Endometrial microvascular endothelial cells (primary cell): ENCODE data around the gene SLC25A31. TPM values are rescaled to one million over a fixed set of nuclear protein-coding genes. Genes with fewer than 3 reads are reported as not detected.

Experiments used
- in situ Hi-C: cut with HindIII; loops from 2 replicates; pipeline ENCODE4 v1.10.0; 2017; ENCODE audit warnings: low sequenced_read_pairs, low pct_unique_long_range_greater_than_20kb; ENCODE audit errors: inconsistent ontology term
- total RNA-seq: library from RNA; depleted of rRNA; stranded (reverse); fragments of >200 nt; gene quantifications from one replicate; pipeline ENCODE4 v1.2.3, GENCODE V29; 2015; ENCODE audit errors: inconsistent ontology term

SLC25A31 gene
- total RNA-seq = not detected

DNA sequence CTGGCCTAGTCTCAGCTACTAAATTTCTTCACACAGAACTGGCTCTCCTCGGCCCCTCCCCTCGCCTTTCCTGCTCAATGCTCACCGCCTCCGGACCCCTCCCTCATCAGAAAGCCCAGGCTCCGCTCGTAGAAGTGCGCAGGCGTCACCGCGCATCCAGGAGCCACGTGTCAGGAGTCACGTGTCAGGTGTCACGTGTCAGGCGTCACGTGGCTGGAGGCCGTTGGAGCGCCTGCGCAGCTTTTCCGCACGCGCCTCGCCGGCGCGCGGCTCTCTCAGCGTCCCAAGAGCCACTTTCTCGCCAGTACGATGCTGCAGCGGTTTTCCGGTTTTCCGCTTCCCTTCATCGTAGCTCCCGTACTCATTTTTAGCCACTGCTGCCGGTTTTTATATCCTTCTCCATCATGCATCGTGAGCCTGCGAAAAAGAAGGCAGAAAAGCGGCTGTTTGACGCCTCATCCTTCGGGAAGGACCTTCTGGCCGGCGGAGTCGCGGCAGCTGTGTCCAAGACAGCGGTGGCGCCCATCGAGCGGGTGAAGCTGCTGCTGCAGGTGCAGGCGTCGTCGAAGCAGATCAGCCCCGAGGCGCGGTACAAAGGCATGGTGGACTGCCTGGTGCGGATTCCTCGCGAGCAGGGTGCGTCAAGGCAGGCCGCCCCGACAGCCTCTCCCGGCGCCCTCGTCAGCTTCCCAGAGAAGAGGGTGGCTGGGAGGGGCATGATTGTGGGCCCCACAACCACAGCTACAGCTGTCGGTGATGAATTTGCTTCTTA is at the start of gene SLC25A31:
Gene SLC25A31, plus strand, starts transcription at position 259 of the 772 bp plus-strand sequence. Its CDS starts 146 bp downstream, at position 405.
- in situ Hi-C loops = no loop called here

DNA sequence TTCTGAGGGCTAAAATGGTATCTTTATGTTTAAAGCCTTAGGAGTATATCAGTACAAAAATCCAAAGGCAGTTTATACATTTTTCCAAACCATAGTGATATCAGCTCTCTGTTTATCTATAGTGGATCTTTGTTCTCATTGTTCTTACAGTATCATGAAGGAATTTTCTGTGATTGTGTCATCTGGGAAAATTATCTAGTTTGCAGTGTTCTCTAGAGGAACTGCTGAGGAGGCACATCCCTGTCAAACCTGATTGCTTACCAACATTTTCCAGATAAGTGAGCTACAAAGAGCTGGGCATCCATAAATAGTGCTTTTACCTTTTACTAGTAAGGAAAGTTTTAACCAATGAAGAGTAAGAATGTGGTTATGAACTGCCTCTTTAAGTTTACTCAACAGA is 44.9 kb upstream of the SLC25A31 start:
- in situ Hi-C loops = no loop called here

DNA sequence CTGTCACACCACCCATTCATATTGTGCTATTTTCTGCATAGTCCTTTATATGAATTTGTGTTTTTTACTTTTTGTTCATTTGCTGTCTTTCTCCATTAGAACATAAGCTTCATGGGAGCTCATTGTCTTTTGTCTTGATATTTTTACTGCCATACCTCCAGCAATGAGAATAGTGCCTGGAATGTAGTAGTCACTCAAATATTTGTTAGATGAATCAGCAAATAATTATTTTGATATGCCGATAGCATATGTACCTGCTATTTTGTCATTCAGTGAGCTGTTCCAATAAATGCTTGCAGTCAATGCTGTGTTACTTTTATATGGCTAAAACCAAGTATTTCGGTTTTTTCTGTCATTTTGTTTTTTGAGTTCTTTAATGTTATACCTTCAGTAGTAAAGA is 43.5 kb upstream of the SLC25A31 start:
- in situ Hi-C loops = no loop called here

DNA sequence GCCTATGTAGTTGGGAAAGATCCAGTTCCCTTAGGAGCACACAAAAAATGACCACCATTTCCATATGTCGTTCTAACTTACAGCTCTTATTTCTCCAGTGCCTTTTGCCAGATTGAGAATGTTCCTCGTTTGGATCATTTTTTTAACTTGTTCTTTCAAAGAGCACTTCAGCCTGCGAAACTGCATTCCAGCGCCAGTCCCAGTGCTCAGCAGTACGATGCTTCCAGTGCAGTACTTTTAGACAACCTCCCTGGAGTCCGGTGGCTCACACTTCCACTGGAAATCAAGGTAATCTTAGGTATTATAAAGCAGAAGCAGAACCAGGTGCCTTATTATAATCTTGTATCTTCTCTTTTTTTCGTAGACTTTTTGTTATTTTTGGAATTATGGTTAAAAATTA is 42.6 kb upstream of the SLC25A31 start:
- in situ Hi-C loops = no loop called here

DNA sequence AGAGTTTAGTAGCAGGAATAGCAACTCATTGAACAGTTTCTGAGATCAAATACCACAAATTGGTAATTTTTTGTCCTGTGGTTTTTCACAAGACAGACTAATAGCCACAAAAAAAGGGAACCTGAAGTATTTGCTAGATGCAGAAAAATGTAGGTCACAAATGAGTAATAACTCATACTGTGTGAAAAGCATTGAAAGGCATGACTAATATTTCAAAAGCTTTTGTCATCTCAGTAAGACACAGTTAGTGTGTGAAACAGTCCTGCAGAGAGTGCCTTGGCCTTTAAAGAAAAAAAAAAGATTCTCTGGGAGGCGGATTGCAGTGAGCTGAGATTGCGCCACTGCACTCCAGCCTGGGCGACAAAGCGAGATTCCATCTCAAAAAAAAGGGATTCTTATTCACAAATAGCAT is 31.4 kb upstream of the SLC25A31 start:
- in situ Hi-C loops = no loop called here

DNA sequence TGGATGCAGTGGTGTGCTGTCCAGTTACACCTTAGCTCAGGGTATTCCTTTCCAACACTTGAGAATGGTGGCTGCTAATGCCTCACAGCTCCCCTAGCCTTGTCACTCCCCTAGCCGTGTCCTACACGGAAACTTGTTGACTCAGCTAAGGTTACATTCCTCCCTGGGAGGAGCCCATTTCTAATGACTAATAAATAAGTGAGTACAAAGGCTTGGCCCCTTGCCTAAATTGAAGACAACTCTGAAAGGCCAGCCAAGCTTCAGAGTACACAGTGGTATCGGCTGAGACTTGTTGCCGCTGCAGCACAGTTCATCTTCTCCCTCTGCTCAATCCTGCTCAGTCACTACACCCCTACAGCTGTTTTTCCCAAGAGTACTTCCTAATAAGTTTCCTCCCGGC is 21.2 kb upstream of the SLC25A31 start:
- in situ Hi-C loops = no loop called here

DNA sequence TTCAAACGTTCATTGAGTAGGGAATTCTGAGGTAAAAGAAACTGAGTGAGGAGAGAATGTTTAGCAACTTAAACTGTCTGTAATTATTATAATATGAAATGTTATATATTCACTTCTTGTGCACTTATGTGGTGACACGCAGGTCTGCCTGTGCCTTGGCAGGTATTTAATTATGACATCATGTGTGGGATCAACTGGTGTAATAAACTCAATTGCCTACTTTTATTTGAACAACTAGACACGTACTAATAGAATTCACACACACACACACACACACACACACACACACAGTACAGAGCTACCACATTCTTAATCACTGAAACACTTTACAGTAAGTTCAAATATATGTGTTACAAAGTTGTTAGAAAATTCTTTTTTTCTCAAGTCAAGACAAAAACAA is 20.7 kb upstream of the SLC25A31 start:
- in situ Hi-C loops = no loop called here

DNA sequence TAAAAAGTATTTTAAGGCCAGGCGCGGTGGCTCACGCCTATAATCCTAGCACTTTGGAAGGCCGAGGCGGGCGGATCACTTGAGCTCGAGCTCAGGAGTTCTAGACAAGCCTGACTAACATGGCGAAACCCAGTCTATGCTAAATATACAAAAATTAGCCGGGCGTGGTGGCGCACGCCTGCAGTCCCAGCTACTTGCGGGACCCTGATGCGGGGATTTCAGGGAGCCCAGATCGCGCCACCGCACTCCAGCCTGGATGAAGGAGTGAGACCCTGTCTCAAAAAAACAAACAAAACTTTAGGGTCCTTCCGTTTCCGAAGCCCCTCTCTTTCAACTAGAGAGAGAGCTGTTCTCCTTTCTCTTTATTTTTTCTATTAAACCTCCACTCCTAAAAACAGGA is 1.2 kb downstream of the SLC25A31 start:
- in situ Hi-C loops = no loop called here

DNA sequence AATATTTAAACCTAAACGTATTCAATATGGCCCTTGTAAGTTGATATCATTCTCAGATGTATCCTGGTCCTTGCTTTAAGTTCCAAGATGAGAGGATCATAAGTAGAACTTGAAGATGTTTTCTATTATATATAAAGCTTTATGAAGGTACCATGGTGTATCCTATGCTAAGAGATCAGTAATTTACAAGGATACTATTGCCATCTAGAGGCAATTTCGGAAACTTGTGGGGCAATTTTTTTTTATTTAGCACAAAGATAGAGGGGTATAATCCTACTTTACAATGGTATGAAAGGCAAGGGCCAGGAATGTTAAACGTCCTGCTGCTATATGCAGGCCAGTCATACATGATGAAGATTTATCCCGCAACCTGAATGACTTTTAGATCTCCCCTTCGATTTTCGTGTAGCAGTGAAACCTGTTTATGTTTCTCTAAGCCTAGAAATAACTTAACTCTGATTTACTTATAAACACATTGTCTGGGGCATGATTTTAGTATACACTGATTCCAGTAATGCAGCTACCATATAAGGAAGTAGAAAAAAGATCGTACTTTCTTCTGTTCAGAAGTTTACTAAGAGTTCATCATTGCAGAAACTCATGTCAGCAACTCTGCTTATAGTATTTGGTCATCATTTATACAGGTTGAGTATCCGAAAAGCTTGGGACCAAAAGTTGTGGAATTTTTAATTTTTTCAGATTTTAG is 2.6 kb downstream of the SLC25A31 start:
- in situ Hi-C loops = no loop called here

DNA sequence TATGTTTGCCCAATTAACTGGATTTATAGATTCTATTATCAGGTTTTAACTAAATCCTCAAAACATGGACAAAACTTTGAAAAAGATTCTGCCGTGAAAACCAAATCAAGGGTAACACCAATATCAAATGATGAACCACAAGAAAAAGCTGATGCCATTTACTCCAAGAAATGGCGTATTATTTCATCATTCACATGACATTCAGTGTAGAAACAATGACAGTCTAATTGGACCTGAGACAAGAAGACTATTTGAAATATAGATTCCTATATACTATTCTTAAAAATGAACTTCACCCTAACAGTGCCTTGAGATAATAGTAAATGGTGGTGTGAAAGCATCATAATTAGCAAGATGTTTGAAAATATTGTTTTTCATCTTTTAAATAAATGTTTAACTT is 4.8 kb downstream of the SLC25A31 start:
- in situ Hi-C loops = no loop called here

DNA sequence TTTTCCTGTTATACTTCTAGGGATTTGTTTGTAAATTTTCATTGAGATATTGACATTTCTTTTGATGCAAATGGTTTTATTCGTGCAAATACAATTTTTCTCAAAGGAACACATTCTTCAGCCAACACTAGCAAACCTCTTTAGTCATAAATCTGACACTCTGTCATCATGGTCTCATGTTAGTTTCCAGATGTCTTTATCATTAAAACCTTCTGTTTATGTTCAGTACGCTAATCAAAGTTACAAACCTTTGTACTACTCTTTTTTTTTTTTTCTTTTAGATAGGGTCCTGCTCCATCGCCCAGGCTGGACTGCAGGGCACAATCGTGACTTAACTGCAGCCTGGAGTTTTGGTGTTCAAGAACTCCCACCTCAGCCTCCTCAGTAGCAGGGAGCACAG is 7.1 kb downstream of the SLC25A31 start:
- in situ Hi-C loops = no loop called here

DNA sequence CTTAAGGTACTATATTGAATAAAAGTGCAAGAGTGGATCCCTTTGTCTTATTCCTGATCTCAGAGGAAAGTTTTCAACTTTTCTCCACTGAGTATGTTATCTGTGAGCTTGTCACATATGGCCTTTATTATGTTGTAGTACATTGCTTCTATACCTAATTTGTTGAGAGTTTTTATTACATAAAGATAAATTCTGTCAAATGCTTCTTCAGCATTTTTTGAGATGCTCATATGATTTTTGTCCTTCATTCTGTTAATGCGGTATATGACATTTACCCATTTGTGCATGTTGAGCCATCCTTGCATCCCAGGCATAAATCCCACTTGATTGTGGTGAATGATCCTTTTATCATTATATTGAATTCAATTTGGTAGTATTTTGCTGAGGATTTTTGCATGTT is 11.0 kb downstream of the SLC25A31 start:
- in situ Hi-C loops = no loop called here

DNA sequence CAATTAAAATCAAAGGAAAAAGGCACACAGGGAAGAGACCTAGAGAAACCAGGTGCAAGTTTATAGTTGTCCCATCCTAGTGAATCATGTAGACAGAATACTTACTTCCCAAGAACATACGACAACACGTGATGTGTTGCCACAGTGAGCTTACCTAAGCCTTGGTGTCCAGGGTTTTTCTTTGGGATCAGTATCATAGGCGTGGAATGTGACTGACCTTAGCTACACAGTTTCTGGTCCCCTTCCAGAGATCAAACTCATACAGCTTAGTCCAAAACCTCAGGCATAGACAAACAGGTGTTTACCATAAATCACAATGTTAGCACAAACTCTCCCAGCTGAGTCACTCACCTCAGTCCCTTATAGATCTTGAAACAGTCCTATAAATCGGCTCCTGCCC is 17.7 kb downstream of the SLC25A31 start:
- in situ Hi-C loops = no loop called here

DNA sequence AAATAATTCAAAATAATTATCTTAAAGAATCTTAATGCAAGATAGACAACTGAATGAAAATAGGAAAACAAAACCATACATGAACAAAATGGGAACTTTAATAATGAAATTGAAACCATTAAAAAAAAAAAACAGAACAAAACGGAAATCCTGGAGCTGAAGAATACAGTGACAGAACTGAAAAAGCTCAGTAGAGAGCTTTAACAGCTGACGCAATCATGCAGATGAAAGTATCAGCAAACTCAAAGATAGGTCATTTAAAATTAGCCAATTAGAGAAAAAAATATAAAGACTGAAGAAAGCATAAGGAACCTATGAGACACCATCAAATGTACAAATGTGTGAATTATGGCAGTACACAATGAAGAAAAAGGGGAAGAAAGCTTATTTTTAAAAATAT is 18.8 kb downstream of the SLC25A31 start:
- in situ Hi-C loops = no loop called here

DNA sequence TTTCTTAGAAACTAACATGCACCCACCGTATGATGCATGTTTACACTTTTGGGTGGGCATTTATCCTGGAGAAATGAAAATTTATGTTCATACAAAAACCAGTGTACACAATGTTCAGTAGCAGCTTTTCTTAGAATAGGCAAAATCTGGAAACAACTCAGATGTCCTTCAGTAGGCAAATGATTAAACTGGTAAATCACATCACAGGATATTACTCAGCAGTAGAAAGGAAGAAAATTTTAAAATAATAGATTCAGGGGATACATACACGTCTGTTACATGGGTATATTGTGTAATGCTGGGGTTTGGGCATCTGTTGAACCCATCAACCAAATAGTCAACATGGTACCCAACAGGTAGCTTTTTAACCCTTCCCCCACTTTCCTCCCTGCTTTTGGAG is 26.7 kb downstream of the SLC25A31 start:
- in situ Hi-C loops = no loop called here

DNA sequence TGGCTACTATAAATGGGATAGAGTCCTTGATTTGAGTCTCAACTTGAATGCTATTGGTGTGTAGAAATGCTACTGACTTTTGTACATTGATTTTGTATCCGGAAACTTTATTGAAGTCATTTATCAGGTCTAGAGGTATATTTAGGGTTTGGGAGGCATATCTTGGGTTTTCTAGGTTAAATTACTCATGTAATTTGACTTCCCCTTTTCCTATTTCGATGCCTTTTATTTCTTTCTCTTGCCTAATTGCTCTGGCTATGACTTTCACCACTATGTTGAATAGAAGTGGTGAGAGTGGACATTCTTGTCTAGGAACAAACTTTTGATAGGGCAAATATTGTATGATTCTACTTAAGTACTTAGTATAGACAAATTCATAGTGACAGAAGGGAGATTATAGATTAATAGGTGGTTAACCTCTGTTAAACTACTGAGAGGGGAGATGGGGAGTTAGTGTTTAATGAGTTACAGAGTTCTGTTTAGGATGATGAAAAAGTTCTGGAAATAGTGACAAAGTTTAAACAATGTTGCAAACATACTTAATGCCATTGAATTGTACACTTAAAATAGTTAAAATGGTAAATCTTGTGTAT is 29.1 kb downstream of the SLC25A31 start:
- in situ Hi-C loops = no loop called here

DNA sequence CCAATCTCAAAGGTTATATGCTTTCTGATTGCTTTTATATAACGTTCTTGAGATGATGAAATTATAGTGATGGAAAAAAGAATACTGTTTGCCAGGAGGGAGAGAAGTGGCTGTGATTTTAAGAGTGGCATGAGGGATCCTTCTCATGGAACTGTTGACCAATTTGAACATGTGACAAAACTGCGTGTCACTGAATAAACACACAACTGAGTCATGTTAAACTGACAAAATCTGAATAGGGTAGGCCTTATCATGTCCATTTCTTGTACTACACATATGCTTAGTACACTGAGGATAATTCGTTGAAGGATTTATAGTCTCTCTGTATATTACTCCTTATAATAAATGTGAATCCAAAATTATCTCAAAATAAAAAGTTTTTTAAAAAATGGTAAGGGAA is 29.7 kb downstream of the SLC25A31 start:
- in situ Hi-C loops = no loop called here

DNA sequence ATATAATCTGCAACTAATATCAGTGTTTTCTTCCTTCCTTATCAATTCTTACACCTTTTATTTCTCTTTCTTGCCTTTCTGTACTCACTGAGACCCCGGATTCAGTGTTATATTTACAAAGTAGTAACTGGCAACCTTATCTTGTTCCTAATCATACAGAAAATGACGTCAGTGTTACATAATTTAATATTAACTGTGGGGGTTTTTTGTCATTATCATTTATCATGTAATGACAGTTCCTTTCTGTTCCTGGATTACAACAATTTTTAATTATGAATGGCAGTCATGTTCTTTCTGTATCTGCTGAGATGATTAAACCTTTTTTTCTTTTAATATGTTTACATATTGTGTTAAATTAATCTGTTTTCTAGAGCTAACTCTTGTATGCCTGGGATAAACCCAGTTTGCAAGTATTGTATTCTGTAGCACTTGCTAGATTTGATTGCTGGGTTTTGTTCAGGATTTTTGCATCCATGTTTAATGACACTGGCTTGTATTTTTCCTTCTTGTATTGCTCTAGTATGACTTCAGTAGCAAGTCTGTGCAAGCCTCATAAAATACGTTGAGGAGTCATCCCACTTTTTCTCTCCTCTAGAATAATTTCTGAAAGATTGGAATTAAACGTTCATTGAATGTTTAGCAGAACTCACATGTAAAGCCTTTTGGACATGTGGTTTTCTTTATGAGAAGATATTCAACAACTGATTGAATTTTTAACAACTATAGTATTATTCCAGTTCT is 41.5 kb downstream of the SLC25A31 start:
- in situ Hi-C loops = no loop called here
